ENCODE results near the gene RUNX2. TPM values are rescaled to one million over a fixed set of nuclear protein-coding genes. Genes with fewer than 3 reads are reported as not detected.

Gene RUNX2
- total RNA-seq, 4 donors from 2014 or later: 1.00 to 8.1 (median 3.6) TPM

GRCh38 chr6:45574885-45575284 is 246.8 kb downstream of the RUNX2 start:
- Histone ChIP-seq H3K36me3 (no peaks in the 10 kb centered on the region), H3K9me3 (no peaks in the 10 kb centered on the region), H3K27ac (no peak overlapping the region), H3K4me3 (no peak overlapping the region), H3K27me3 (no peaks in the 10 kb centered on the region), H3K4me1 (no peaks in the 10 kb centered on the region)
- DNase-seq: no peak
- intact Hi-C loops (cut with DNase I; ENCODE audit: low total_unique reads) (no loop called here), in situ Hi-C loops (cut with MboI; ENCODE audit: low pct_ligation_motif_present in 1 of 4, low pct_unique_long_range_greater_than_20kb in 1 of 4, low sequenced_read_pairs in 3 of 4) (no loop called here)
- TF ChIP-seq EP300 (IDR thresholded peaks at IDR 0.05; ENCODE audit: low read depth) (no peak), POLR2A (IDR thresholded peaks at IDR 0.05) (no peak), POLR2AphosphoS5 (IDR thresholded peaks at IDR 0.05) (no peak), CTCF (IDR thresholded peaks at IDR 0.05) (no peak)
- WGBS, 2 donors (ENCODE audit: low coverage in 1 of 2): 86% methylated on average over 1 of the region's 1 CpG; no CpG with 5 or more reads in 1 of the 2 donors

- WGBS, 2 donors (ENCODE audit: low coverage in 1 of 2): 90 to 96% methylated on average over 7 to 15 of the region's 15 CpGs
- H3K27ac ChIP-seq: peak overlapping the region; percentile 20 to 56 (median 28)
These were observed 248.8 kb downstream of the RUNX2 start for GRCh38 chr6:45576648-45577624.

DNA sequence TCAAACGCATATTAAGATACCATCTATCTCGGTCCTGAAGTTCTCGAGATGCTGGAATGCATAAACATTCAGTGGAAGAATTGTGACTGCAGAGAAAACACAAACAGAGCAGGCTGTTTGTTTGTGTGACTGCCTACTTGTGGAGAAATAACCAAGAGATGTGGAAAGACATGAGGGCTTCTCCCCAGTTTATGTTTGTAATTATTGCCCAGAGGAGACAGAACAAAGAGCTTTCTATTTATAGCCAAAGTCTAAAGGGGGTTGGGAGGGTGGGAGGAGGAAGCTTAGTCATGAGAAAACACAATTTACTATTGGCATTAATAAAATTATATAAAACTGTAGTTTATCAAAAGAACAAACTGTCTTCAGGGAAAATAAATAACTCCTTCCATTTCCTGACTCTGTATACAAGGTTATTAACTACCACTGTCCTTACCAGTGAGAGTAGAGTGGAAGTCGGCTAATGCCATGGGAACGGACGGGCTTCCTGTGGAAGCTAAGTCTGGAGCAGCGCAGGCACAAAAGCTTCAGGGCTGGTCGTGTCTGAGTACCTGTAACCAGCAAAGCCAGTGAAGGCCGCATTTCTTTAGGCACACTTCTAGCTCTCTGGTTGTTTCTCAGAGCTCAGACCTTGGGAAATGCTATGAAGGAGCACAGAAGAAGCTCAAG is 249.8 kb downstream of the RUNX2 start:
- peak overlapping the region; percentile 25 to 57 (median 43) for H3K27ac ChIP-seq
- H3K9me3 ChIP-seq: no peaks in the 10 kb centered on the region
- in situ Hi-C loops (cut with MboI; ENCODE audit: low pct_ligation_motif_present in 1 of 4, low pct_unique_long_range_greater_than_20kb in 1 of 4, low sequenced_read_pairs in 3 of 4): no loop called here
- no peak overlapping the region for H3K4me3 ChIP-seq
- TF ChIP-seq POLR2A (IDR thresholded peaks at IDR 0.05): no peak
- H3K27me3 ChIP-seq: no peaks in the 10 kb centered on the region
- H3K36me3 ChIP-seq: no peaks in the 10 kb centered on the region
- no peaks in the 10 kb centered on the region for H3K4me1 ChIP-seq
- DNase-seq: no peak
- intact Hi-C loops (cut with DNase I; ENCODE audit: low total_unique reads): no loop called here
- 75 to 89% methylated on average over 6 to 9 of the region's 9 CpGs for WGBS, 2 donors (ENCODE audit: low coverage in 1 of 2)

More at GRCh38 chr6:45576648-45577624, 248.8 kb downstream of the RUNX2 start:
- no peaks in the 10 kb centered on the region for H3K4me1 ChIP-seq
- no peak for TF ChIP-seq CTCF (IDR thresholded peaks at IDR 0.05)
- H3K36me3 ChIP-seq: no peaks in the 10 kb centered on the region
- H3K4me3 ChIP-seq: no peak overlapping the region
- intact Hi-C loops (cut with DNase I; ENCODE audit: low total_unique reads): no loop called here
- in situ Hi-C loops (cut with MboI; ENCODE audit: low pct_ligation_motif_present in 1 of 4, low pct_unique_long_range_greater_than_20kb in 1 of 4, low sequenced_read_pairs in 3 of 4): no loop called here
- DNase-seq: no peak
- H3K27me3 ChIP-seq: no peaks in the 10 kb centered on the region
- no peaks in the 10 kb centered on the region for H3K9me3 ChIP-seq

- no peaks in the 10 kb centered on the region for H3K9me3 ChIP-seq
- TF ChIP-seq EP300 (IDR thresholded peaks at IDR 0.05; ENCODE audit: low read depth) (no peak), CTCF (IDR thresholded peaks at IDR 0.05) (no peak), POLR2AphosphoS5 (IDR thresholded peaks at IDR 0.05) (no peak), POLR2A (IDR thresholded peaks at IDR 0.05) (no peak)
- no peak overlapping the region for H3K27ac ChIP-seq
- 51 to 83% methylated on average over 2 of the region's 2 CpGs for WGBS, 2 donors (ENCODE audit: low coverage in 1 of 2)
- no peaks in the 10 kb centered on the region for H3K4me1 ChIP-seq
- H3K4me3 ChIP-seq: no peak overlapping the region
- in situ Hi-C loops (cut with MboI; ENCODE audit: low pct_ligation_motif_present in 1 of 4, low pct_unique_long_range_greater_than_20kb in 1 of 4, low sequenced_read_pairs in 3 of 4): no loop called here
- no peaks in the 10 kb centered on the region for H3K27me3 ChIP-seq
- DNase-seq: no peak
- H3K36me3 ChIP-seq: no peaks in the 10 kb centered on the region
- intact Hi-C loops (cut with DNase I; ENCODE audit: low total_unique reads): no loop called here
These were observed 256.0 kb downstream of the RUNX2 start for GRCh38 chr6:45584127-45584526.
